K562 (cell line): ENCODE measurements around the gene CAPRIN1. TPM values are rescaled to one million over a fixed set of nuclear protein-coding genes. Genes with fewer than 3 reads are reported as not detected.

Experiments used
- ATF1 ChIP-seq, 2 experiments: fragments of 450-650 bp in 1 of 2; IDR thresholded peaks; 2 replicates each; pipeline ENCODE4 v1.6.1; 2016; ENCODE audit warnings: missing compliant biosample characterization in 1 of 2, missing genetic modification characterization in 1 of 2
- BHLHE40 ChIP-seq: IDR thresholded peaks from 2 replicates; pipeline ENCODE4 v1.6.1; 2011; ENCODE audit warnings: low read length, improper control_type of control experiment
- HCFC1 ChIP-seq: IDR thresholded peaks from 2 replicates; pipeline ENCODE4 v1.6.1; 2012; ENCODE audit warnings: low read depth, low read length, improper control_type of control experiment
- HNRNPUL1 ChIP-seq: fragments of 200-400 bp; formaldehyde crosslinking; IDR thresholded peaks from 2 replicates; pipeline ENCODE4 v1.6.1; 2017; ENCODE audit warnings: low read length
- IFI16 ChIP-seq: fragments of 250-450 bp; sonication (Bioruptor Pico); IDR thresholded peaks from 2 replicates; pipeline ENCODE4 v2.1.2; 2022; ENCODE audit warnings: mild to moderate bottlenecking, inconsistent platforms
- IRF2 ChIP-seq: sonication (generic); formaldehyde crosslinking; IDR thresholded peaks from 2 replicates; pipeline ENCODE4 v1.8.1; 2022; ENCODE audit warnings: mild to moderate bottlenecking, missing genetic modification reagents
- MIER1 ChIP-seq: fragments of 450-650 bp; IDR thresholded peaks from 2 replicates; pipeline ENCODE4 v1.6.1; 2016; ENCODE audit warnings: antibody characterized with exemption, mild to moderate bottlenecking, low read depth
- MTA2 ChIP-seq: fragments of 450-650 bp; IDR thresholded peaks from 2 replicates; pipeline ENCODE4 v1.6.1; 2016; ENCODE audit warnings: low read depth
- STAG1 ChIP-seq: sonication (generic); formaldehyde crosslinking; IDR thresholded peaks from 2 replicates; pipeline ENCODE4 v1.5.0; 2020; ENCODE audit warnings: missing genetic modification reagents, borderline replicate concordance
- TRIM28 ChIP-seq: fragments of 450-650 bp; IDR thresholded peaks from 2 replicates; pipeline ENCODE4 v1.6.1; 2017
- ZNF224 ChIP-seq: sonication (generic); formaldehyde crosslinking; IDR thresholded peaks from 2 replicates; pipeline ENCODE4 v1.8.0; 2022; ENCODE audit warnings: mild to moderate bottlenecking, missing genetic modification reagents
- ZNF586 ChIP-seq: fragments of 450-650 bp; formaldehyde crosslinking; conservative IDR thresholded peaks from 2 replicates; pipeline ENCODE4 v1.4.0; 2020; ENCODE audit warnings: mild to moderate bottlenecking, moderate library complexity
- polyA plus RNA-seq, 8 experiments: library from polyadenylated mRNA; depleted of rRNA in 4 of 8; stranded (reverse) in 5 of 8; unstranded in 3 of 8; fragments of >200 nt; fragmentation: Nextera tagmentation in 2 of 8; fragmentation: Illumina TruSeq in 1 of 8; extraction: Ambion mirVana in 2 of 8; extraction: Trizol in 1 of 8; gene quantifications; 2 replicates each; pipeline versions ENCODE4 v1.2.1 to v1.2.3, GENCODE V29; 2011 to 2014; ENCODE audit warnings: inconsistent platforms in 1 of 8, missing spikeins in 1 of 8
- total RNA-seq, 7 experiments: library from RNA; depleted of rRNA in 6 of 7; stranded (reverse); fragments of >200 nt in 6 of 7; fragmentation: Illumina TruSeq in 2 of 7; extraction: Trizol in 2 of 7; gene quantifications; 2 replicates each; pipeline versions ENCODE4 v1.2.1 to v1.2.3, GENCODE V29; 2011 to 2021; ENCODE audit warnings: low replicate concordance in 1 of 7
- TF ChIP-seq, protein P1 (sequence below), 2 experiments: fragments of 450-650 bp; IDR thresholded peaks; 2 replicates each; pipeline ENCODE4 v1.6.1; 2016; ENCODE audit warnings: mild to moderate bottlenecking in 2 of 2, borderline replicate concordance in 1 of 2, low read depth in 1 of 2, moderate library complexity in 1 of 2
- TF ChIP-seq, protein P2 (sequence below), 2 experiments: fragments of 450-650 bp in 1 of 2; IDR thresholded peaks; 2 replicates each; pipeline ENCODE4 v1.6.1; 2011 to 2017; ENCODE audit warnings: low read depth in 2 of 2, antibody characterized with exemption in 1 of 2, borderline replicate concordance in 1 of 2, low read length in 1 of 2, mild to moderate bottlenecking in 1 of 2, mixed read lengths in 1 of 2; ENCODE audit not compliant: control insufficient read depth in 1 of 2
- TF ChIP-seq, protein P3 (sequence below): sonication (generic); formaldehyde crosslinking; IDR thresholded peaks from 2 replicates; pipeline ENCODE4 v1.8.1; 2023; ENCODE audit warnings: mild to moderate bottlenecking, missing genetic modification reagents

Gene CAPRIN1
- total and polyA plus RNA-seq, 9 of the 15 experiments (the other 6 are each of a cell fraction or from before 2014, with no cell fraction given) = 49.6 to 271 (median 244) TPM

DNA sequence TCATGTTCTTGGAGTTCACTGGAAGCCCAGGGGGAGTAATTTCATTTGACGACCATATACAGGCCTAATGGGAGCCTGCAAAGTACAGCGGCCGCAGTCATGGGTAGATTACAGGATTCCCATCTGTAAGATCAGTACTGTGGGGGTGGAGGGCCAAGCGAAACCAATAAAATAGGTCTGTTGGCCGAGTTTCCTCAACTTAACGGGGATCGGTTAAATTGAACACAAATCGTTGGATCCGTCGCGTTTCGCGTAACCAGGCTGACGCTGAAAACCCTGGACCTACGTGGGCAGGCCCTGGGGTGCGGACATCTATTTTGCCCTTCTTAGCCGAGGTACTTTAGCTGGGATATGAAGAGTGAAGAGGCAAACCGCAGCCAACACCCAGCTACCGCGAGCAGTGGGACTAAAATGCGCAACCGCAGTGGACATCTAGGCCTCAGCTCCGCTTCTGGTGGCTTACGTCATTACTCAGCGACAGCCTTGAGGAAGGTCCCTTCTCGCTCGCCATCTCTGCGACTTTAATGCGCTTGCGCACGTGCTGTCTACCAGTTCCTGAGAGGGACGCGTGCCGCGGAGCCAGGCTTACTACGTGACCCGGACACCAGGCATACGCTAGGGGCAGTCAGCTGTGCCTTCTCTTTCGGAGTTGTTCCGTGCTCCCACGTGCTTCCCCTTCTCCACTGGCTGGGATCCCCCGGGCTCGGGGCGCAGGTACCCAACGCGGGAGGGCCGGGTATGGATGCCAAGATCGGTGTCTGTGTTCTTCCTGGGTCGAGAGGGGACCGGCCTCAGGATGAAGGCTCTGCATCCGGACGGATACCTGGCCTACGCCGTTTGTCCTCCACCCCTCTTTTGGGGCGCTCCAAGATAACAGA, 53.8 kb downstream of the CAPRIN1 start, which contains the start of gene NAT10 (continued):
- TF ChIP-seq, protein P1, sequence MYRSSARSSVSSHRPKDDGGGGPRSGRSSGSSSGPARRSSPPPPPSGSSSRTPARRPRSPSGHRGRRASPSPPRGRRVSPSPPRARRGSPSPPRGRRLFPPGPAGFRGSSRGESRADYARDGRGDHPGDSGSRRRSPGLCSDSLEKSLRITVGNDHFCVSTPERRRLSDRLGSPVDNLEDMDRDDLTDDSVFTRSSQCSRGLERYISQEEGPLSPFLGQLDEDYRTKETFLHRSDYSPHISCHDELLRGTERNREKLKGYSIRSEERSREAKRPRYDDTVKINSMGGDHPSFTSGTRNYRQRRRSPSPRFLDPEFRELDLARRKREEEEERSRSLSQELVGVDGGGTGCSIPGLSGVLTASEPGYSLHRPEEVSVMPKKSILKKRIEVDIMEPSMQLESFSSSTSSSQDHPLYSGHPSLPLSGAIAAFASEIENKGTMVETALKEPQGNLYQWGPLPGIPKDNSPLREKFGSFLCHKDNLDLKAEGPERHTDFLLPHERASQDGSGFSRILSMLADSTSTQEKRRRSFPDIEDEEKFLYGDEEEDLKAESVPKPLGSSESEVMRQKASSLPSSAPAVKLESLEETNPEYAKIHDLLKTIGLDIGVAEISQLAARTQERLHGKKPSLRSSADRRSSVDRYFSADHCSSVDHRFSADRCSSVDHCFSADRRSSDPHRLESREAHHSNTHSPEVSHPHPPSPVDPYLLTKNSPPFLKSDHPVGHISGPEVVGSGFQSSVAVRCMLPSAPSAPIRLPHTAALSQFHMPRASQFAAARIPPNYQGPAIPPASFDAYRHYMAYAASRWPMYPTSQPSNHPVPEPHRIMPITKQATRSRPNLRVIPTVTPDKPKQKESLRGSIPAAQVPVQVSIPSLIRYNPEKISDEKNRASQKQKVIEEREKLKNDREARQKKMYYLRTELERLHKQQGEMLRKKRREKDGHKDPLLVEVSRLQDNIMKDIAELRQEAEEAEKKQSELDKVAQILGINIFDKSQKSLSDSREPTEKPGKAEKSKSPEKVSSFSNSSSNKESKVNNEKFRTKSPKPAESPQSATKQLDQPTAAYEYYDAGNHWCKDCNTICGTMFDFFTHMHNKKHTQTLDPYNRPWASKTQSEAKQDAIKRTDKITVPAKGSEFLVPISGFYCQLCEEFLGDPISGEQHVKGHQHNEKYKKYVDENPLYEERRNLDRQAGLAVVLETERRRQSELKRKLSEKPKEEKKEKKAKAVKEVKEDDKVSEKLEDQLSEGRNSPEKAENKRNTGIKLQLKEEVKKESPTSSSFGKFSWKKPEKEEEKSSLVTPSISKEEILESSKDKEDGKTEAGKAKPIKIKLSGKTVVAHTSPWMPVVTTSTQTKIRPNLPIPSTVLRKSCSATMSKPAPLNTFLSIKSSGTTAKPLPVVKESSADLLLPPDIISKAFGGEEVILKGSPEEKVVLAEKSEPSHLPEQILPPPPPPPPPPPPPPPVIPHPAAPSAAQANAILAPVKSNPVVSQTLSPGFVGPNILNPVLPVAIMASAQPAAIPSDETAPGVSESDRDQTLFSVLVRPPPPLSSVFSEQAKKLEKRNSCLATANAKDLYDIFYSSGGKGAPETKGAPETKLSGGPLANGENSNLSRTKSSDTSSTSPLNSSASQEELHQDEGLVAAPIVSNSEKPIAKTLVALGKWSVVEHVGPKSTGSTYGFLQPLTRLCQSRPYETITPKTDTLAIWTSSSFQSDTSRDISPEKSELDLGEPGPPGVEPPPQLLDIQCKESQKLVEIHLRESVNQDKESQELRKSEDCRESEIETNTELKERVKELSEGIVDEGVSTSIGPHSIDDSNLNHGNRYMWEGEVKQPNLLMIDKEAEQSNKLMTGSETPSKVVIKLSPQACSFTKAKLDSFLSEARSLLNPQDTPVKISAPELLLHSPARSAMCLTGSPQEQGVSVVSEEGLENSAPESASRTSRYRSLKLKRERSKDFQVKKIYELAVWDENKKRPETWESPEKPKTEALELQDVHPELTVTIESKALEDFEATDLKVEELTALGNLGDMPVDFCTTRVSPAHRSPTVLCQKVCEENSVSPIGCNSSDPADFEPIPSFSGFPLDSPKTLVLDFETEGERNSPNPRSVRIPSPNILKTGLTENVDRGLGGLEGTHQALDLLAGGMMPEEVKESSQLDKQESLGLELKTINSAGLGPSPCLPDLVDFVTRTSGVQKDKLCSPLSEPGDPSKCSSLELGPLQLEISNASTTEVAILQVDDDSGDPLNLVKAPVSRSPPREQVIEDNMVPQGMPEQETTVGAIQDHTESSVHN (IDR thresholded peaks at IDR 0.05; ENCODE audit: borderline replicate concordance in 1 of 2, low read depth in 1 of 2) = peak in 1 of 2 experiments; percentile 82; a peak in 2 of 4 replicates
- TF ChIP-seq IRF2 (CRISPR knock-in tag) (no peak), IFI16 (no peak), HCFC1 (peak; percentile 88), MIER1 (no peak), BHLHE40 (peak; percentile 100), ZNF586 (CRISPR knock-in tag) (no peak; the same call in 1 of the 2 replicates), TRIM28 (no peak; the same call in 1 of the 2 replicates), ZNF224 (CRISPR knock-in tag) (no peak), MTA2 (no peak), ATF1 (CRISPR knock-in tag; IDR thresholded peaks at IDR 0.05) (peak; percentile 94), ATF1 (tag; IDR thresholded peaks at IDR 0.05) (peak; percentile 99), STAG1 (no peak), HNRNPUL1 (no peak)
- TF ChIP-seq, protein P2, sequence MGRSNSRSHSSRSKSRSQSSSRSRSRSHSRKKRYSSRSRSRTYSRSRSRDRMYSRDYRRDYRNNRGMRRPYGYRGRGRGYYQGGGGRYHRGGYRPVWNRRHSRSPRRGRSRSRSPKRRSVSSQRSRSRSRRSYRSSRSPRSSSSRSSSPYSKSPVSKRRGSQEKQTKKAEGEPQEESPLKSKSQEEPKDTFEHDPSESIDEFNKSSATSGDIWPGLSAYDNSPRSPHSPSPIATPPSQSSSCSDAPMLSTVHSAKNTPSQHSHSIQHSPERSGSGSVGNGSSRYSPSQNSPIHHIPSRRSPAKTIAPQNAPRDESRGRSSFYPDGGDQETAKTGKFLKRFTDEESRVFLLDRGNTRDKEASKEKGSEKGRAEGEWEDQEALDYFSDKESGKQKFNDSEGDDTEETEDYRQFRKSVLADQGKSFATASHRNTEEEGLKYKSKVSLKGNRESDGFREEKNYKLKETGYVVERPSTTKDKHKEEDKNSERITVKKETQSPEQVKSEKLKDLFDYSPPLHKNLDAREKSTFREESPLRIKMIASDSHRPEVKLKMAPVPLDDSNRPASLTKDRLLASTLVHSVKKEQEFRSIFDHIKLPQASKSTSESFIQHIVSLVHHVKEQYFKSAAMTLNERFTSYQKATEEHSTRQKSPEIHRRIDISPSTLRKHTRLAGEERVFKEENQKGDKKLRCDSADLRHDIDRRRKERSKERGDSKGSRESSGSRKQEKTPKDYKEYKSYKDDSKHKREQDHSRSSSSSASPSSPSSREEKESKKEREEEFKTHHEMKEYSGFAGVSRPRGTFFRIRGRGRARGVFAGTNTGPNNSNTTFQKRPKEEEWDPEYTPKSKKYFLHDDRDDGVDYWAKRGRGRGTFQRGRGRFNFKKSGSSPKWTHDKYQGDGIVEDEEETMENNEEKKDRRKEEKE (IDR thresholded peaks at IDR 0.05; ENCODE audit: borderline replicate concordance in 1 of 2, control insufficient read depth in 1 of 2, low read depth in 2 of 2, low read length in 1 of 2) = peak; percentile 31 to 77; a peak in 1 of 4 replicates
- TF ChIP-seq, protein P3, sequence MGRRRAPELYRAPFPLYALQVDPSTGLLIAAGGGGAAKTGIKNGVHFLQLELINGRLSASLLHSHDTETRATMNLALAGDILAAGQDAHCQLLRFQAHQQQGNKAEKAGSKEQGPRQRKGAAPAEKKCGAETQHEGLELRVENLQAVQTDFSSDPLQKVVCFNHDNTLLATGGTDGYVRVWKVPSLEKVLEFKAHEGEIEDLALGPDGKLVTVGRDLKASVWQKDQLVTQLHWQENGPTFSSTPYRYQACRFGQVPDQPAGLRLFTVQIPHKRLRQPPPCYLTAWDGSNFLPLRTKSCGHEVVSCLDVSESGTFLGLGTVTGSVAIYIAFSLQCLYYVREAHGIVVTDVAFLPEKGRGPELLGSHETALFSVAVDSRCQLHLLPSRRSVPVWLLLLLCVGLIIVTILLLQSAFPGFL (CRISPR knock-in tag) = no peak
